GM23338 (cell line): Measurements from ENCODE around the gene CIRBP. TPM values are rescaled to one million over a fixed set of nuclear protein-coding genes. Genes with fewer than 3 reads are reported as not detected.

Experiments used
- ATAC-seq: fragments of 200-7000 bp; cut with Tn5 transposase; 3 replicates; pipeline ENCODE4 v1.9.1; 2020
- DNase-seq: peaks from one replicate; pipeline ENCODE4 v3.0.0-alpha.2; 2015; ENCODE audit warnings: low spot score
- H2AFZ ChIP-seq: fragments of 200-600 bp; sonication (generic); 2 replicates; pipeline ENCODE4 v1.8.0; 2016; ENCODE audit warnings: antibody characterized with exemption, mild to moderate bottlenecking, moderate library complexity
- H3F3A ChIP-seq: fragments of 200-600 bp; sonication (generic); replicated peaks from 2 replicates; pipeline ENCODE4 v1.8.0; 2017; ENCODE audit warnings: antibody characterized with exemption, mixed run types, low read depth
- H3K27ac ChIP-seq: fragments of 200-600 bp; sonication (generic); 2 replicates; pipeline ENCODE4 v1.6.1; 2016; ENCODE audit warnings: low read depth
- H3K27me3 ChIP-seq: fragments of 200-600 bp; sonication (generic); 2 replicates; pipeline ENCODE4 v1.8.0; 2016; ENCODE audit warnings: mild to moderate bottlenecking, mixed run types, moderate library complexity; ENCODE audit not compliant: insufficient read depth
- H3K36me3 ChIP-seq: fragments of 200-600 bp; sonication (generic); 2 replicates; pipeline ENCODE4 v1.8.0; 2016; ENCODE audit warnings: mild to moderate bottlenecking; ENCODE audit not compliant: insufficient read depth
- H3K4me1 ChIP-seq: fragments of 200-600 bp; sonication (generic); 2 replicates; pipeline ENCODE4 v1.8.0; 2016; ENCODE audit warnings: mild to moderate bottlenecking, moderate library complexity; ENCODE audit not compliant: insufficient read depth
- H3K4me2 ChIP-seq: fragments of 200-600 bp; sonication (generic); 2 replicates; pipeline ENCODE4 v1.7.1; 2017; ENCODE audit warnings: mixed run types
- H3K4me3 ChIP-seq: fragments of 200-600 bp; sonication (generic); 2 replicates; pipeline ENCODE4 v1.6.1; 2016; ENCODE audit warnings: mixed run types
- H3K79me2 ChIP-seq: fragments of 200-600 bp; sonication (generic); replicated peaks from 2 replicates; pipeline ENCODE4 v1.8.0; 2017; ENCODE audit warnings: mild to moderate bottlenecking; ENCODE audit not compliant: insufficient read depth
- H3K9me2 ChIP-seq: fragments of 200-600 bp; sonication (generic); 2 replicates; pipeline ENCODE4 v1.8.0; 2017; ENCODE audit not compliant: insufficient read depth
- H4K20me1 ChIP-seq: fragments of 200-600 bp; sonication (generic); replicated peaks from 2 replicates; pipeline ENCODE4 v1.8.0; 2017; ENCODE audit warnings: mild to moderate bottlenecking; ENCODE audit not compliant: insufficient read depth
- H3K27ac Mint-ChIP-seq: 2 replicates; pipeline ENCODE4 v1.8.0; 2020; ENCODE audit warnings: inconsistent platforms, mild to moderate bottlenecking, moderate library complexity, mixed read lengths
- H3K27me3 Mint-ChIP-seq: 3 replicates; pipeline ENCODE4 v1.8.0; 2022; ENCODE audit warnings: low read depth, mild to moderate bottlenecking, moderate library complexity, mixed read lengths, inconsistent platforms; ENCODE audit not compliant: insufficient read depth, poor library complexity
- H3K36me3 Mint-ChIP-seq: 3 replicates; pipeline ENCODE4 v1.8.0; 2021; ENCODE audit warnings: low read depth, mild to moderate bottlenecking, inconsistent platforms, moderate library complexity, mixed read lengths
- H3K4me1 Mint-ChIP-seq: 3 replicates; pipeline ENCODE4 v1.8.0; 2020; ENCODE audit warnings: mild to moderate bottlenecking, inconsistent platforms, mixed read lengths
- H3K4me3 Mint-ChIP-seq: 3 replicates; pipeline ENCODE4 v1.8.0; 2021; ENCODE audit warnings: moderate library complexity, mild to moderate bottlenecking, inconsistent platforms, mixed read lengths
- H3K9me3 Mint-ChIP-seq: 3 replicates; pipeline ENCODE4 v1.8.0; 2020; ENCODE audit warnings: moderate library complexity, mild to moderate bottlenecking, inconsistent platforms, mixed read lengths
- CREB1 ChIP-seq: fragments of 250-450 bp; sonication (Bioruptor Pico); IDR thresholded peaks from 2 replicates; pipeline ENCODE4 v1.5.0; 2020; ENCODE audit warnings: low read depth, mild to moderate bottlenecking, moderate library complexity
- CTCF ChIP-seq, 2 experiments: fragments of 200-600 bp in 1 of 2; sonication (generic) in 1 of 2; conservative IDR thresholded peaks; 2 replicates each; pipeline versions ENCODE4 v1.5.1 to v1.6.1; 2016 to 2017; ENCODE audit warnings: antibody characterized with exemption in 2 of 2, low read depth in 2 of 2, mild to moderate bottlenecking in 2 of 2, moderate library complexity in 1 of 2
- ETS1 ChIP-seq: IDR thresholded peaks from 2 replicates; pipeline ENCODE4 v1.6.1; 2016; ENCODE audit warnings: antibody characterized with exemption
- EZH2 ChIP-seq: fragments of 200-600 bp; sonication (generic); IDR thresholded peaks from one replicate; pipeline ENCODE4 v1.8.0; 2017; ENCODE audit warnings: antibody characterized with exemption, mild to moderate bottlenecking, low read depth; ENCODE audit not compliant: unreplicated experiment
- EZH2phosphoT487 ChIP-seq: fragments of 200-600 bp; sonication (generic); IDR thresholded peaks from one replicate; pipeline ENCODE4 v1.8.1; 2018; ENCODE audit warnings: antibody characterized with exemption; ENCODE audit not compliant: unreplicated experiment
- JUNB ChIP-seq: IDR thresholded peaks from one replicate; pipeline ENCODE4 v1.6.1; 2016; ENCODE audit warnings: antibody characterized with exemption; ENCODE audit not compliant: unreplicated experiment
- NANOG ChIP-seq: IDR thresholded peaks from 2 replicates; pipeline ENCODE4 v1.6.1; 2016; ENCODE audit warnings: antibody characterized with exemption, borderline replicate concordance
- POLR2AphosphoS5 ChIP-seq: IDR thresholded peaks from 2 replicates; pipeline ENCODE4 v1.6.1; 2016; ENCODE audit warnings: antibody characterized with exemption, low read depth
- REST ChIP-seq: IDR thresholded peaks from one replicate; pipeline ENCODE4 v1.6.1; 2018; ENCODE audit warnings: antibody characterized with exemption; ENCODE audit not compliant: unreplicated experiment
- STAT1 ChIP-seq: IDR thresholded peaks from one replicate; pipeline ENCODE4 v1.6.1; 2016; ENCODE audit warnings: antibody characterized with exemption; ENCODE audit not compliant: unreplicated experiment
- ZNF114 ChIP-seq: fragments of 250-450 bp; sonication (Bioruptor Pico); IDR thresholded peaks from 2 replicates; pipeline ENCODE4 v1.5.0; 2020; ENCODE audit warnings: mild to moderate bottlenecking, moderate library complexity
- ZNF331 ChIP-seq: fragments of 250-450 bp; sonication (Bioruptor Pico); IDR thresholded peaks from 2 replicates; pipeline ENCODE4 v1.5.0; 2020; ENCODE audit warnings: low read depth, mild to moderate bottlenecking, moderate library complexity
- ZNF462 ChIP-seq: fragments of 250-450 bp; sonication (Bioruptor Pico); IDR thresholded peaks from 2 replicates; pipeline ENCODE4 v1.5.0; 2020; ENCODE audit warnings: mild to moderate bottlenecking, moderate library complexity
- polyA plus RNA-seq: library from polyadenylated mRNA; unstranded; fragments of >200 nt; fragmentation: Nextera tagmentation; extraction: Ambion mirVana; gene quantifications from 2 replicates; pipeline ENCODE4 v1.2.1, GENCODE V29; 2016
- total RNA-seq: library from RNA; depleted of rRNA; stranded (reverse); fragments of >200 nt; shearing (Covaris generic); gene quantifications from 2 replicates; pipeline ENCODE4 v1.2.3, GENCODE V29; 2014

Gene CIRBP
- total and polyA plus RNA-seq, 2 experiments from 2014 or later = 153 to 202 TPM

GRCh38 chr19:1229056-1229923 lies 39.8 kb upstream of the CIRBP start:
- peaks cover 8% of the 10 kb centered on the region for H3K36me3 Mint-ChIP-seq
- no peak for DNase-seq

More at GRCh38 chr19:1229056-1229923, 39.8 kb upstream of the CIRBP start:
- H3K27me3 Mint-ChIP-seq = peaks cover 5% of the 10 kb centered on the region
- Histone ChIP-seq H3K27ac (no peak overlapping the region), H2AFZ (no peak overlapping the region), H3K9me2 (no peaks in the 10 kb centered on the region), H3K79me2 (no peaks in the 10 kb centered on the region), H3F3A (0 out of 2 replicates have a peak, but pooled peaks cover 21% of the 10 kb centered on the region), H3K27me3 (no peaks in the 10 kb centered on the region), H3K36me3 (no peaks in the 10 kb centered on the region), H3K4me1 (no peaks in the 10 kb centered on the region), H3K4me2 (no peak overlapping the region), H4K20me1 (peaks cover 4% of the 10 kb centered on the region), H3K4me3 (no peak overlapping the region)
- no peak overlapping the region for H3K4me3 Mint-ChIP-seq
- ATAC-seq = no peak
- no peak overlapping the region for H3K27ac Mint-ChIP-seq
- H3K4me1 Mint-ChIP-seq = no peaks in the 10 kb centered on the region
- no peaks in the 10 kb centered on the region for H3K9me3 Mint-ChIP-seq
- TF ChIP-seq EZH2phosphoT487 (no peak), POLR2AphosphoS5 (no peak), CREB1 (CRISPR knock-in tag) (no peak), NANOG (no peak), ZNF462 (CRISPR knock-in tag) (no peak), ZNF114 (CRISPR knock-in tag) (no peak), EZH2 (no peak), STAT1 (no peak), JUNB (no peak), ZNF331 (CRISPR knock-in tag) (no peak), REST (no peak), ETS1 (no peak), CTCF (conservative IDR thresholded peaks at IDR 0.05; ENCODE audit: low read depth in 2 of 2) (no peak)
